Measurements from ENCODE around the gene PSME4.
"Not testable (repeated sequence)": the region's sequence is repeated elsewhere in the genome, so short reads cannot be mapped to it uniquely, and the experiment has no call there.

The PSME4 gene

GRCh38 chr2:53829273-53829979 lies 141.4 kb downstream of the PSME4 start:
- no peak for TF ChIP-seq JUND (IDR thresholded peaks at IDR 0.05; ENCODE audit: low read depth)
- in situ Hi-C loops (cut with HindIII; ENCODE audit: low pct_unique_long_range_greater_than_20kb, low sequenced_read_pairs) = no loop called here
- no peak for DNase-seq (ENCODE audit: low read depth in 1 of 2, low spot score in 1 of 2)

- DNase-seq (ENCODE audit: low read depth in 1 of 2, low spot score in 1 of 2) = no peak
- no peak for TF ChIP-seq JUND (IDR thresholded peaks at IDR 0.05; ENCODE audit: low read depth)
- in situ Hi-C loops (cut with HindIII; ENCODE audit: low pct_unique_long_range_greater_than_20kb, low sequenced_read_pairs) = no loop called here
These were observed 142.5 kb downstream of the PSME4 start for GRCh38 chr2:53828331-53828730.

GRCh38 chr2:53827398-53828175 lies 143.2 kb downstream of the PSME4 start:
- DNase-seq (ENCODE audit: low read depth in 1 of 2, low spot score in 1 of 2) = no peak
- TF ChIP-seq JUND (IDR thresholded peaks at IDR 0.05; ENCODE audit: low read depth) = no peak
- in situ Hi-C loops (cut with HindIII; ENCODE audit: low pct_unique_long_range_greater_than_20kb, low sequenced_read_pairs) = no loop called here

GRCh38 chr2:53826587-53827397 lies 144.0 kb downstream of the PSME4 start:
- no peak for TF ChIP-seq JUND (IDR thresholded peaks at IDR 0.05; ENCODE audit: low read depth)
- in situ Hi-C loops (cut with HindIII; ENCODE audit: low pct_unique_long_range_greater_than_20kb, low sequenced_read_pairs) = no loop called here
- DNase-seq (ENCODE audit: low read depth in 1 of 2, low spot score in 1 of 2) = no peak

- in situ Hi-C loops (cut with HindIII; ENCODE audit: low pct_unique_long_range_greater_than_20kb, low sequenced_read_pairs) = no loop called here
- no peak for TF ChIP-seq JUND (IDR thresholded peaks at IDR 0.05; ENCODE audit: low read depth)
- DNase-seq (ENCODE audit: low read depth in 1 of 2, low spot score in 1 of 2) = no peak
These were observed 144.8 kb downstream of the PSME4 start for GRCh38 chr2:53826030-53826410.

- in situ Hi-C loops (cut with HindIII; ENCODE audit: low pct_unique_long_range_greater_than_20kb, low sequenced_read_pairs) = not testable (repeated sequence)
- peak in 1 of 2 experiments; percentile 23 for DNase-seq (ENCODE audit: low read depth in 1 of 2, low spot score in 1 of 2)
These were observed 147.2 kb downstream of the PSME4 start for GRCh38 chr2:53823639-53824038.

- in situ Hi-C loops (cut with HindIII; ENCODE audit: low pct_unique_long_range_greater_than_20kb, low sequenced_read_pairs) = no loop called here
- no peak for TF ChIP-seq JUND (IDR thresholded peaks at IDR 0.05; ENCODE audit: low read depth)
- DNase-seq (ENCODE audit: low read depth in 1 of 2, low spot score in 1 of 2) = no peak
These were observed 149.0 kb downstream of the PSME4 start for GRCh38 chr2:53821810-53822209.

GRCh38 chr2:53820711-53821110 lies 150.1 kb downstream of the PSME4 start:
- no peak for DNase-seq (ENCODE audit: low read depth in 1 of 2, low spot score in 1 of 2)
- in situ Hi-C loops (cut with HindIII; ENCODE audit: low pct_unique_long_range_greater_than_20kb, low sequenced_read_pairs) = no loop called here
- no peak for TF ChIP-seq JUND (IDR thresholded peaks at IDR 0.05; ENCODE audit: low read depth)

GRCh38 chr2:53820048-53820447 lies 150.7 kb downstream of the PSME4 start:
- TF ChIP-seq JUND (IDR thresholded peaks at IDR 0.05; ENCODE audit: low read depth) = no peak
- in situ Hi-C loops (cut with HindIII; ENCODE audit: low pct_unique_long_range_greater_than_20kb, low sequenced_read_pairs) = no loop called here
- no peak for DNase-seq (ENCODE audit: low read depth in 1 of 2, low spot score in 1 of 2)

GRCh38 chr2:53819634-53820033 lies 151.2 kb downstream of the PSME4 start:
- no peak for TF ChIP-seq JUND (IDR thresholded peaks at IDR 0.05; ENCODE audit: low read depth)
- in situ Hi-C loops (cut with HindIII; ENCODE audit: low pct_unique_long_range_greater_than_20kb, low sequenced_read_pairs) = no loop called here

GRCh38 chr2:53818854-53819435 lies 151.8 kb downstream of the PSME4 start:
- no peak for TF ChIP-seq JUND (IDR thresholded peaks at IDR 0.05; ENCODE audit: low read depth)
- no peak for DNase-seq (ENCODE audit: low read depth in 1 of 2, low spot score in 1 of 2)
- in situ Hi-C loops (cut with HindIII; ENCODE audit: low pct_unique_long_range_greater_than_20kb, low sequenced_read_pairs) = no loop called here

More at GRCh38 chr2:53819634-53820033, 151.2 kb downstream of the PSME4 start:
- DNase-seq (ENCODE audit: low read depth in 1 of 2, low spot score in 1 of 2) = no peak
